Cardiac fibroblast (primary cell): Measurements from ENCODE around the gene JUN.

Source experiments
- DNase-seq, 2 donors: peaks; one replicate each; pipeline versions ENCODE4 v3.0.0 to v3.0.0-alpha.2; 2010; ENCODE audit warnings: low read depth in 2 of 2
- H3K4me3 ChIP-seq, 2 donors: replicated peaks in 1 of 2; 1 replicate in 1 of 2; 2 replicates in 1 of 2; pipeline ENCODE4 v1.5.1; 2011; ENCODE audit warnings: low read depth in 2 of 2, low read length in 2 of 2, mild to moderate bottlenecking in 2 of 2, moderate library complexity in 1 of 2
- CTCF ChIP-seq: IDR thresholded peaks from one replicate; pipeline ENCODE4 v1.5.1; 2011; ENCODE audit warnings: low read depth, mild to moderate bottlenecking, low read length, inconsistent platforms

The JUN gene

DNA sequence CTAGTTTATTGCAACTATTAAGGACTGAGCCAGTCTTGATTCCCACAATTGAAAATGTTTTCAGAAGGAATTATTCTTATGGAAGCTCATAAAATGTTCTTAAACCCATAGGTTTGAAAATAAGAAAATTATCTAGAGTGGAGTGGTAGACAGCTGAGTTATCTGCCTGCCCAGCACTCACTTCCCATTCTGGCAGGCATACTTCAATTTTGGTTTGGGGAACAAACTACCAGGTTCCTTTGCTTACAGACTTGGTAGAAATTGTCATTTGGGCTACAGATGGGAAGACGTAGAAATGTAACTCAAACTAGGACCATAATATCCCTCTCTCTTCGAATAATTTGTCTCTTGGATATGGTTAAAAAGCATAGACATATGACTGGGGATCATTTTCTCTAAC lies 18.4 kb downstream of the JUN start:
- H3K4me3 ChIP-seq = no peak overlapping the region
- TF ChIP-seq CTCF = no peak
- no peak for DNase-seq

DNA sequence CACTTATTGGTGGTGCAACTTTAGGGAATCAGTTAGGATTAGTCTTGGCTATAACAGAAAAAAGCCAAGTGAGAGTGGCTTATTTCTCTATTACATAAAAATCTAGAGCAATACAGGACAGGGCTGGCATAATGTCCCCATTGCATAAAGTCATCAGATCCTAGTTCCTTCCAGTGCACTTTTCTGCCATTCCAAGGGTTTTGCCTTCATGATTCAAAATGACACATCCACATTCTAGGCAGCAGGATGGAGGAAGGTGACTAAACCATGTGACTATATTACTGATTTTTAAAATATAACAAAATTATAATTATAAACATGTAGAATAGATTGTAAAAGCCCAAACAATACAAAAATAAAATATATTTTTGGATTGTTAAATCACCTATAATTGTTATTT lies 18.8 kb downstream of the JUN start:
- no peak for TF ChIP-seq CTCF
- no peak overlapping the region for H3K4me3 ChIP-seq
- DNase-seq = peak in 1 of 2 donors; percentile 60

- H3K4me3 ChIP-seq = no peak overlapping the region
- TF ChIP-seq CTCF = no peak
- peak; percentile 73 to 94 for DNase-seq
Observed at GRCh38 chr1:58764294-58764978, 19.4 kb downstream of the JUN start.

GRCh38 chr1:58763214-58763613 lies 20.6 kb downstream of the JUN start:
- no peak for TF ChIP-seq CTCF
- DNase-seq = peak; percentile 70 to 91
- no peak overlapping the region for H3K4me3 ChIP-seq

GRCh38 chr1:58762806-58763205 lies 21.0 kb downstream of the JUN start:
- no peak overlapping the region for H3K4me3 ChIP-seq
- peak; percentile 71 to 86 for DNase-seq
- TF ChIP-seq CTCF = no peak

DNA sequence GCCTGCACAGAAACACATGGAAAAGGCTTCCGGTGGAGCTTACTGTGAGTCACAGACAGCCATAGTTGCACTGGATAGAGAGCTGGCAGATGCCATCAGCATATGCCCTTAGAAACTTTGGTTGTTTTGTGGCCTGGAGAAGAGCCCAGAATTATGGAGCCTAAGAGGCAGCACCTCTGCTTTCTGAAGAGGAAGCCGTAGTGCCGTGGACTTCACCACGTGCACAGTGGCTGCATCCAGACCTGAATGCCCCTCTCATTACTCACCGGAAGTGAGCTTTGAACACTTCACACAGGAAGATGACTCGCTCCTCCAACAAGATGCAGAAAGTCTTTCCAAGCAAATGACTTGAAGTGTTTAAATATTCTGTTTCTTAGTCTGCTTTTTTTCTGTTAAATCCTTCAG lies 28.4 kb downstream of the JUN start:
- TF ChIP-seq CTCF = no peak
- peak; percentile 99 for DNase-seq
- H3K4me3 ChIP-seq = no peak overlapping the region
